Left kidney (tissue), 8 donors: Measurements from ENCODE around the gene FOXO3. TPM values are rescaled to one million over a fixed set of nuclear protein-coding genes. Genes with fewer than 3 reads are reported as not detected.
A peak's percentile ranks its signal among the peaks of the same experiment; 100 is the strongest.
"Not testable (repeated sequence)": the region's sequence is repeated elsewhere in the genome, so short reads cannot be mapped to it uniquely, and the experiment has no call there.

Experiments used
- DNase-seq: peaks from one replicate; pipeline ENCODE4 v3.0.0-alpha.2; 2013
- long read RNA-seq, 8 donors: transcript quantifications; one replicate each; lab custom pipeline, GENCODE V29; 2026
- polyA plus RNA-seq: library from polyadenylated mRNA; unstranded; fragments of 120-200 nt; gene quantifications from one replicate; pipeline ENCODE4 v1.2.1, GENCODE V29; 2013; ENCODE audit not compliant: insufficient read length

The FOXO3 gene
- 51.8 TPM for polyA plus RNA-seq
- long read RNA-seq, donor 1, full-length matches to known transcripts, result 11 of 50 reads
- long read RNA-seq, donor 1, partial matches to known transcripts, result 39 of 50 reads
- long read RNA-seq, donor 1, other reads (novel, unspliced or antisense), result 0 of 50 reads
- long read RNA-seq, donor 2, full-length matches to known transcripts, result 9 of 20 reads
- long read RNA-seq, donor 2, partial matches to known transcripts, result 11 of 20 reads
- long read RNA-seq, donor 2, other reads (novel, unspliced or antisense), result 0 of 20 reads
- long read RNA-seq, donor 3, full-length matches to known transcripts, result 5 of 10 reads
- long read RNA-seq, donor 3, partial matches to known transcripts, result 5 of 10 reads
- long read RNA-seq, donor 3, other reads (novel, unspliced or antisense), result 0 of 10 reads
- long read RNA-seq, donor 4, result 0 reads
- long read RNA-seq, donor 5, full-length matches to known transcripts, result 8 of 8 reads
- long read RNA-seq, donor 5, partial matches to known transcripts, result 0 of 8 reads
- long read RNA-seq, donor 5, other reads (novel, unspliced or antisense), result 0 of 8 reads
- long read RNA-seq, donor 6, full-length matches to known transcripts, result 5 of 19 reads
- long read RNA-seq, donor 6, partial matches to known transcripts, result 14 of 19 reads
- long read RNA-seq, donor 6, other reads (novel, unspliced or antisense), result 0 of 19 reads
- long read RNA-seq, donor 7, full-length matches to known transcripts, result 11 of 46 reads
- long read RNA-seq, donor 7, partial matches to known transcripts, result 35 of 46 reads
- long read RNA-seq, donor 7, other reads (novel, unspliced or antisense), result 0 of 46 reads
- long read RNA-seq, donor 8, full-length matches to known transcripts, result 5 of 5 reads
- long read RNA-seq, donor 8, partial matches to known transcripts, result 0 of 5 reads
- long read RNA-seq, donor 8, other reads (novel, unspliced or antisense), result 0 of 5 reads

GRCh38 chr6:108560463-108561308 lies at the start of gene FOXO3:
Gene FOXO3 (plus strand): TSS chr6:108560917. CDS start chr6:108561209, 292 bp downstream.
- peak; percentile 83 for DNase-seq

DNA sequence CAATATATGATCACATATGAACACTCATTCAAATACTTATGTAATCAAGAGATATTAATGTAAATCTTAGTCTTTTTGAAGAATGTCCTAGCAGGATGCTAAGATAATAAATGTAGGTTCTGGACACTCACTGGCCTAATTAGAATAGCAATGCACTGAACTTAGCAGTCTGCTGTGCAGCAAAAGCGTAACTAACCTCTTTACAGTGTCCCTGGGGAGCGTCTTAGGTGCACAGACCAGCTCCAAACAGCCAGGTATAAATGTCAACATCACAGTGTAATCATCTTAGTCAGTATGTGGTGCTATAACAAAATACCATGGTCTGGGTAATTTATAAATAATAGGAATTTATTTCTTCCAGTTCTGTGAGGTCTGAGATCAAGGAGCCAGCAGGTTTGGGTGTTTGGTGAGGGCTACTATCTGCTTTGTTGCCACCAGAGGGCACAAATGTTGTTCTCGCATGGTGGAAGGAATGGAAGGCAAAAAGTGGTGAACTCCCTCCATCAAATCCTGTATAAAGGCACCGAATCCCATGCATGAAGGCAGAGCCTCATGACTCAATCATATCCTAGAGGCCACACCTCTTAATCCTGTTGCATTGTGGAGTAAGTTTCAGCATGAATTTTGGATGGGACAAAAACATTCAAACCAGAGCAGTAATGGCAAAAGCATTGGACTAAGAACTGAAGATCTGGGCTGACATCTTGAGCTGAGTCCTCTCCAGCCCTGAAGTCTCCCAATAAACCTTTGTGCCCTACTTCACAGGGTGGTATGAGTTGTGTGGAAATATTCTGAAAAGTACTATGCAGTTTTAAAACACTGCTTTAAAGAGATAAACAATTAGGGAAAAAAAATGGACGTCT lies 41.8 kb upstream of the FOXO3 start:
- DNase-seq, result no peak

DNA sequence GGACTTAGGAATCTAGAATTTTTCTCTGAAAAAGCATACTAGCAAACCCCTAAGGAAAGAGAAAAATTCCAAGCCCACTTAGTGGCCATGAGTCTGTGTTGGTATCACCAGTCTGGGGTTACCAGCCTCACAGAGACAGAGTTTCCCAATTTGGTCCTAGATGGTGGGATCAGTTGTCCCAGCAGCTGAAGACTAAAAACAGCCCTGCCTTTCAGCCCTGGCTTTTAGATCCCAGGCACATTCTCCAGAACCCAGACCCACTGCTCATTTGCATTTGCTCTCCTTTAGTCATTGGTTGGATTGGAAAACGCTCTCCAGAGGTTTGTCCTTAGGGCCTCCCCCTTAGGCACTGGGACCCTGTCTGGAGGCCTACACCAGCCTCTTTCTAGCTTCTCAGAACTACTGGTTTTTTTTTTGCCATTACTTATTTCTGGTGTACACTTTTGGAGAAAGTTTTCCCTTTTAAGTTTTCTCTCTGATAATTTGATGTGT lies 39.1 kb upstream of the FOXO3 start:
- DNase-seq, result no peak

GRCh38 chr6:108523697-108524096 lies 37.0 kb upstream of the FOXO3 start:
- DNase-seq, result no peak

DNA sequence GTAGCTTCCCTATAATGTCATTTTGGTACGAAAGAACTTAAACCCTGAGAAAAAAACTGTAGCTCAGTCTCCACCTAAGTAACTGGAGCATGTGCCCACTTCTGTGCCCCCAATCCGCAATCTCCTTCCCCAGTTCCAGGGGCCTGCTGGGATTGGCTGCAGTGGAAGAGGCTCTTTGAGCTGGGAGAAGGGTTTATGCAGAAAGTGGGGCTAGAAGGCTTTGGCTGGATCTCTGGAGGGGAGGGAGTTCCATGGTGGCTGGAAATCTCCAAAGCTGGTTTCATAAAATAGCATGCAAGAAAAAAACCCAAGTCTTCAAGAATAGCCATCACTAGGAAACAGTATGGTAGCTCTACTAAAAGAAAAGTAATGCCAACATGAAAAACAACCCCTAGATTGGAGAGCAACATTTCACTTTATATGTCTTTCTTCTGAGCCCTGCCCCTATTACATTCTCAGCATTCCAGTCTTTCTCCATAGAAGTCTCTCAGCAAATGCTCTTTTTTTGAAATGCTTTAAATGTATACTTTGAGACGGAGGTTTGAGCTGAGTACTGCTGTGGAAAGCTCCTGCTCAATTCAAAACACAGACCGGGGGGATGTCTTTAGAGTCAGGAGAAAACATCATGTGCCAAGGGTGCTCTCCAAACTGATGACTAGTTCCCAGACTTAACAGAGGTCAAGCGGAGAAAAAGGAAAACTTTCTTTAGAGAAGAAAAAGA lies 36.0 kb upstream of the FOXO3 start:
- no peak for DNase-seq

DNA sequence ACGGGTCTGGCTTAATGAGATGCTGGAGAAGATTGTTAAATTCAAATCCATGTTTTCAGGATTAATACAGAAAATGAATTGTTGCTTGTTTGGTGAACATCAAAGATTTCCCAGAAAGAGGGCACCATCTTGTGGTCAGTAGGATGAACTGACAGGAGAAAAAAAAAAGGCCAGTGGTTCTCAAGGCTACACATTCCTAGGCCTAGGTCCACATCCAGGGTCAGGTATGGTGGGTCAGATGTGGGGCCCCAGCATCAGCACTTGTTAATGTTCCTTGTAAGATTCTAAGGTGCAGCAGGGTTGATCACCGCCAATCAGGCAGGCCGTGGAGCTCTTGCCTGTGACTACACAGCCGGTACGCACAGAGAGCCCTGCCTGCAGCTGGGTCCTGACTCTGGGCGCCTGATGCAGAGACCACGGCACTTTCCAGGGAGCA lies 34.0 kb upstream of the FOXO3 start:
- peak; percentile 36 for DNase-seq

DNA sequence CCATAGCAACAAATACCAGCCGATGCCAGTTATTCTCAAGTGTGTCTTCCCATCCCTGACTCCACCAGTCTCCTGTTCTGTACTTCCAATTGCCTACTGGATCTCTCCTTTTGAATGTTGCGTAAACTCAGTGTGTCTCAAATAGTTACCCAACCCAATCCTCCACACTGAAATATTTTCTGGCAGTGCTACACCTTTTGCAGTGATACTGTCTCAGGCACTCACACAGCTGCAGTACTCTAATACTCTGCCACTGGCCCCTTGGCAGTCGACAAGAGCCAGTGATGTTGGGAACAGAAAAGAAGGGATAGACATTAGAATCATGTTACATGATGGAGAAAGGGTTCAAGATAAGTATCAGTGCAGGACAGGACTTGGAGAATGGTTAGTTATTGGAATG lies 31.8 kb upstream of the FOXO3 start:
- DNase-seq, result no peak

DNA sequence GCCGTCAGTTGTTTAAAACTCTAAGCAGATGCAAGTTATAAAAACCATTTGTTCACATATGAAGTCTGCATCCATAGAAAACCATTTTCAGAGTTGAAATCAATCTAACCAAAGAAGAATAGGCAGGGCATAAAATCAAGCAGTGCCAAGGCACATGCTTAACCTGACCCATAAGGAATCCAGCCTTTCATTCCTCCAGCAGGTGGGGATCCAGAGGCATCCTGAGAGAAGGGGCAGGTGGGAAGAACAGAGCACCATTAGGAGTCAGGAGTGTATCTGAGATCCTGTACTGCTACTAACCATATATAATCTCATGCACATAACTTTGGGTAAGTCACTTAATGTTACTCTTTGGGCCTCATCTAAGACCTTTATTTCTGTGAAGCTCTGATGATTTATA lies 29.4 kb upstream of the FOXO3 start:
- no peak for DNase-seq

DNA sequence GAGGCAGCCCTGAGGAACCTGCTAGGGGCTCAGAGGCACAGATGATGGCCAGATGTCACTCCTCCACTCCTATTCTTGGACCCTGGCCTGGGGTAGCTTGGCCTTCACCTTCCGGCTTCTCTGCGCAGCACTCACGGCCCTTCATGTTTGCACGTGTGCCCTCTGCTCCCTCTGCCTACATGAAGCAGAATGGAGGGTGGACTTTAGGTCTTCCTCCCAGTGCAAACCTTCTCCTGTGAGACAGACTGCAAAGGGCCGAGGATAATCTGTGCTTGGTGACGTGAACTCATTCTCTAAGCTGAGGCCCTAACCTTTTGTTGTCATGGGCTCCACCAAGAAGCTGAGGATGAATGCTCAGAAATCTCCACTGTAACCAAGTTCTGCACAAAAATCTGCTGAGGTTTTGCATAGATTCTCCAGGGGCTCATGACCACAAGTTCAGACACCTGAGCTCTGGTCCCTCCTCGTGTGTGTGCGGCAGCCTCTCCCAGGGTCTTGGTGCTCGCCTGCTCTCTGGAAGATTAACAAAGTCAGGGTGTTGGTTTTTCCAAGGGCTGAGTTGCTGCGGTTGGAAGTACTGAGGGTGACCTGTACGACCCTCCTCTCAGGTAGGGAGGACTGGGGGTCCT lies 25.5 kb upstream of the FOXO3 start:
- no peak for DNase-seq

- DNase-seq, result not testable (repeated sequence)
Measured at GRCh38 chr6:108535920-108536535, 24.7 kb upstream of the FOXO3 start.

DNA sequence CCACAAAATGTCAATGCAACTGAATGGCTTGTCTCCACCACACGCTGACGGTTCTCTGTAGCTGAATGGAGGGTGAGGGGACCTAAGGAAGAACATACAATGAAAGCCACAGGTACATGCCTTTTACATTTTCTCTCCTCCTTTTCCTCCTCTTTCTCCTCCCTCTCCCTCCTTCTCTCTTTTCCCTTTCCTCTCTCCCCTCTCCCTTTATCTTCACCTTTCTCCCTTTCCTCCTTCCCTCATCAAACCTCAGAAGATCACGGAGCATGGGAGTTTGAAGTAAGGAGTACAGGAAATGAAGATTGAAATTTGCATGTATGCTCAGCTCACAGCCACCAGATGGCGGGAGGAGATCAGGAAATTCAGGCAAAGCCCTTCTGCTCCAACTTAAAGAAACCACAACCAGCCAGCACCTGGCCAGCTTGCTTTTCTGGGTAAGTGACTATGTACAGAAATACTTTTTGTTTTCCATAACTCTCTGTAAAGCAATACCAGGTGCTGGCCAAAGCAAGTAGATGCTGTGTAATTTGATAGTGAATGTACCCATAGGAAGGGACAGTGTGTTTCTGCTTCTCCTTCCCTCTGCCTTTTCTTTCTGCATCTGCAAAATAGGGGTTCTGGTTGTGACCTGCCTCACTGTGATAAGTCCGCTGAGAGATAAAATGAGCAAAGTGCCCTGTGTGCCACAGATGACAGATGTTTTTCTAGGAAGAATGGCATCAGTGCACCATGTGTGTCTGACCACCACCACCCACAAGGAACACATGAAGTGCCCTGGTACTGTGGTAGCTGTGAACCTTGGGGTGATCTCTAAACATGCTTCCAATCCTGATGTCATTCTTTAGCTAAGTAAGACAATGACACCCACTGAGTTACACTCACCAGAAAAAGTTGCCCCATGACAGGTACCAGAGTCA lies 18.6 kb upstream of the FOXO3 start:
- peak; percentile 76 for DNase-seq

GRCh38 chr6:108543175-108543940 lies 17.4 kb upstream of the FOXO3 start:
- no peak for DNase-seq

DNA sequence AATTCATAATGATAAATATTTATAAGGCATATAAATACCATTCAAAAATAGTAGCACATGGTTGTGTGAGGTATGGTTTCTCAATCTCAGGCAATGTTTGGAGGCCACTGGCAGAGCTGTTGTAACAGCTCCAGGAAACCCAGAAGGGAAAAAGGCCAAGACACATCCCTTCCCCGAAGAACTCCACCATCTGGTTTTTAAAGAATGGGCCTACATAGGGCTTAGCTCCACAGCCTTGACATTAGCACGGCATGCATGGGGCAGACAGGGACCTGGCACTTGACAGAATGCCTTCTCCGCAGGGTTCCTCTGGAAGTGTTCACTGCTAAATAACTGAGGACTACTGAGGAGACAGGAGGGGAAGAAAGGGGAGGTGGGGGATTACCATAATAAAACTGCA lies 16.1 kb upstream of the FOXO3 start:
- no peak for DNase-seq

GRCh38 chr6:108546079-108547049 lies 14.4 kb upstream of the FOXO3 start:
- DNase-seq, result no peak

DNA sequence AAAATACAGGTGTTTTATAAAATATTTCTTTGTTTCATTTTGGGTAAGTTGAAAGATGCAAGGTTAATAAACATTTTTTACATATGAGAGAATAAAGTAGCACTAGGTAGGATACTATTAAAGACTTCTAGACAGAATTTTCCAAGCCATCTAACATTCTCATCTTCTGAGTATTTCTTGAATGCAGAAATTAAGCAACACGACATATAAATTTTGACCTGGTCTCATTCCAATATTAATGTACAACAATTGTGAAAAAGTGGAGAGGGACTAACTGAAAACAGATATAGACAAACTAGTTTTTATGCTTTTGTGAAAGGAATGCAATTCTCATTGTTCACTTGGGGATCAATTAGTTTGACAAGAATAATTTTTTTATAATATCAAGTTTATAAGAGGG lies 11.5 kb upstream of the FOXO3 start:
- no peak for DNase-seq

DNA sequence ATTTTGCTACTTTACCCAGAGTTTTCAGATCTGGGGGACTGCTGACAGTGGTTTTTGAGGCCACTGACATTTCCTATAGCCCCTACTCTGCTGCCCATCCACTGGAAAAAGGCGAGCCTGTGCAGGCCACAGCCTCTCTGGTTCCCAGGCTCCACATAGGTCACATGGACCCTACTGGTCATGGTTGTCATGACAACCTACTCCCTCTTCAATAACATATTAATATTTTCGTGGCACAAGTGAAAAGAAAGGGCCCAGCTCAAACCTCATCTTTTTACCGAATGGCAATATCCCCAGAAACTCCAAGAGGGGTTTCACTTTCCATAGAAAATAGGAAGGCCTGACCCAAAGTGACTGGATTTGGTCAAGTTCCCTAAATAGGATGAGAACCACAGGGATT lies 11.0 kb upstream of the FOXO3 start:
- DNase-seq, result no peak
